Measurements from ENCODE around the gene RUFY3.

- no peak for TF ChIP-seq EZH2 (IDR thresholded peaks at IDR 0.05; ENCODE audit: borderline replicate concordance, low read depth, low read length, poor library complexity, severe bottlenecking)
- TF ChIP-seq, protein P1, sequence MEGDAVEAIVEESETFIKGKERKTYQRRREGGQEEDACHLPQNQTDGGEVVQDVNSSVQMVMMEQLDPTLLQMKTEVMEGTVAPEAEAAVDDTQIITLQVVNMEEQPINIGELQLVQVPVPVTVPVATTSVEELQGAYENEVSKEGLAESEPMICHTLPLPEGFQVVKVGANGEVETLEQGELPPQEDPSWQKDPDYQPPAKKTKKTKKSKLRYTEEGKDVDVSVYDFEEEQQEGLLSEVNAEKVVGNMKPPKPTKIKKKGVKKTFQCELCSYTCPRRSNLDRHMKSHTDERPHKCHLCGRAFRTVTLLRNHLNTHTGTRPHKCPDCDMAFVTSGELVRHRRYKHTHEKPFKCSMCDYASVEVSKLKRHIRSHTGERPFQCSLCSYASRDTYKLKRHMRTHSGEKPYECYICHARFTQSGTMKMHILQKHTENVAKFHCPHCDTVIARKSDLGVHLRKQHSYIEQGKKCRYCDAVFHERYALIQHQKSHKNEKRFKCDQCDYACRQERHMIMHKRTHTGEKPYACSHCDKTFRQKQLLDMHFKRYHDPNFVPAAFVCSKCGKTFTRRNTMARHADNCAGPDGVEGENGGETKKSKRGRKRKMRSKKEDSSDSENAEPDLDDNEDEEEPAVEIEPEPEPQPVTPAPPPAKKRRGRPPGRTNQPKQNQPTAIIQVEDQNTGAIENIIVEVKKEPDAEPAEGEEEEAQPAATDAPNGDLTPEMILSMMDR (conservative IDR thresholded peaks at IDR 0.05; ENCODE audit: low read depth, low read length): no peak
Measured at GRCh38 chr4:70712150-70712549, 9.6 kb upstream of the RUFY3 start.

All from A673 (cell line).